Ovary (tissue), 3 donors: ENCODE data around the gene MUCL3.

ENCODE experiments used
- EP300 ChIP-seq: sonication (generic); formaldehyde crosslinking; IDR thresholded peaks from one replicate; pipeline ENCODE4 v1.6.1; 2017; ENCODE audit warnings: antibody characterized with exemption
- POLR2A ChIP-seq: fragments of 450-650 bp; IDR thresholded peaks from one replicate; pipeline ENCODE4 v1.6.1; 2017; ENCODE audit warnings: antibody characterized with exemption, mild to moderate bottlenecking, moderate library complexity
- TF ChIP-seq, protein P1 (sequence below), 3 donors: fragments of 450-650 bp in 2 of 3; fragments of 200-600 bp in 1 of 3; IDR thresholded peaks; one replicate each; pipeline versions ENCODE4 v1.5.1 to v1.8.0; 2016 to 2022; ENCODE audit warnings: antibody characterized with exemption in 3 of 3, mild to moderate bottlenecking in 1 of 3
- donor health status: DM: no; HTN: no; CAD: no.

DNA sequence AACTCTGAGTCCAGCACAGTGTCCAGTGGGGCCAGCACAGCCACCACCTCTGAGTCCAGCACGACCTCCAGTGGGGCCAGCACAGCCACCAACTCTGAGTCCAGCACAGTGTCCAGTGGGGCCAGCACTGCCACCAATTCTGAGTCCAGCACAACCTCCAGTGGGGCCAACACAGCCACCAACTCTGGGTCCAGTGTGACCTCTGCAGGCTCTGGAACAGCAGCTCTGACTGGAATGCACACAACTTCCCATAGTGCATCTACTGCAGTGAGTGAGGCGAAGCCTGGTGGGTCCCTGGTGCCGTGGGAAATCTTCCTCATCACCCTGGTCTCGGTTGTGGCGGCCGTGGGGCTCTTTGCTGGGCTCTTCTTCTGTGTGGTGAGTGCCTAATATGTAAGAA lies 46.5 kb downstream of the MUCL3 start:
- no peak for TF ChIP-seq POLR2A
- TF ChIP-seq, protein P1, sequence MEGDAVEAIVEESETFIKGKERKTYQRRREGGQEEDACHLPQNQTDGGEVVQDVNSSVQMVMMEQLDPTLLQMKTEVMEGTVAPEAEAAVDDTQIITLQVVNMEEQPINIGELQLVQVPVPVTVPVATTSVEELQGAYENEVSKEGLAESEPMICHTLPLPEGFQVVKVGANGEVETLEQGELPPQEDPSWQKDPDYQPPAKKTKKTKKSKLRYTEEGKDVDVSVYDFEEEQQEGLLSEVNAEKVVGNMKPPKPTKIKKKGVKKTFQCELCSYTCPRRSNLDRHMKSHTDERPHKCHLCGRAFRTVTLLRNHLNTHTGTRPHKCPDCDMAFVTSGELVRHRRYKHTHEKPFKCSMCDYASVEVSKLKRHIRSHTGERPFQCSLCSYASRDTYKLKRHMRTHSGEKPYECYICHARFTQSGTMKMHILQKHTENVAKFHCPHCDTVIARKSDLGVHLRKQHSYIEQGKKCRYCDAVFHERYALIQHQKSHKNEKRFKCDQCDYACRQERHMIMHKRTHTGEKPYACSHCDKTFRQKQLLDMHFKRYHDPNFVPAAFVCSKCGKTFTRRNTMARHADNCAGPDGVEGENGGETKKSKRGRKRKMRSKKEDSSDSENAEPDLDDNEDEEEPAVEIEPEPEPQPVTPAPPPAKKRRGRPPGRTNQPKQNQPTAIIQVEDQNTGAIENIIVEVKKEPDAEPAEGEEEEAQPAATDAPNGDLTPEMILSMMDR (IDR thresholded peaks at IDR 0.05), result no peak
- TF ChIP-seq EP300, result no peak
